MG63 (cell line): ENCODE measurements around the gene IL1B. TPM values are rescaled to one million over a fixed set of nuclear protein-coding genes. Genes with fewer than 3 reads are reported as not detected.
A peak's percentile ranks its signal among the peaks of the same experiment; 100 is the strongest.
"Not testable (repeated sequence)": the region's sequence is repeated elsewhere in the genome, so short reads cannot be mapped to it uniquely, and the experiment has no call there.

Source experiments
- DNase-seq: peaks from one replicate; pipeline ENCODE4 v3.0.0-alpha.2; 2020
- H3K27me3 ChIP-seq: fragments of 250-450 bp; sonication (Bioruptor Pico); 2 replicates; pipeline ENCODE4 v1.5.1; 2020; ENCODE audit warnings: mild to moderate bottlenecking, moderate library complexity
- H3K36me3 ChIP-seq: fragments of 250-450 bp; sonication (Bioruptor Pico); 2 replicates; pipeline ENCODE4 v1.5.1; 2020; ENCODE audit warnings: mild to moderate bottlenecking, moderate library complexity
- H3K4me3 ChIP-seq: fragments of 250-450 bp; sonication (Bioruptor Pico); 2 replicates; pipeline ENCODE4 v1.5.1; 2020; ENCODE audit warnings: mild to moderate bottlenecking, moderate library complexity
- H3K9me3 ChIP-seq: fragments of 250-450 bp; sonication (Bioruptor Pico); 2 replicates; pipeline ENCODE4 v1.5.1; 2020; ENCODE audit warnings: mild to moderate bottlenecking, moderate library complexity
- total RNA-seq: library from RNA; depleted of rRNA; stranded (reverse); fragments of >200 nt; shearing (Covaris generic); gene quantifications from 2 replicates; pipeline ENCODE4 v1.2.3, GENCODE V29; 2014; ENCODE audit warnings: low replicate concordance

IL1B gene
- total RNA-seq, 1 experiment from 2014 or later: 21.6 TPM

DNA sequence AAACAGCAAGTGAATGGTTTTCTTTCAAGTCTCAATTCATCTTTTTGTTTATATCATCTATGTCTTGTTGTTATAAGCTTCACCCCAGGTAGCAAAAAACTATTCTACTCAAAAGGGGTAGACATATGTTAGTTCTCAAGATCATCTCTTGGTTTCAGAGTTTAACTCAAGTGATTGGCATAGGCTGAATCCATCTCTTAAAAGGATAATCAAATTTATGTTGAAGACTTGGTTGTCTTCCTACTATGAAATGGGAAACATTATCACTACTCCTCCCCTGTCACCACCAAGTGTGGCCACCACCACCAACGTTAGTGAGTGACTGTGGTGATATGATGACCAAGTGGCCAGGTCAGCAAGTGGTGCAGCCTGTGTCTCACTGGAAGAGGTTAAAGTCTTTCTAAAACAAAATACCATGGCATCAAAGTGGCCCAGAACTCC, 1.5 kb downstream of the IL1B start:
- H3K27me3 ChIP-seq: no peaks in the 10 kb centered on the region
- peak overlapping the region; percentile 44 for H3K4me3 ChIP-seq
- H3K36me3 ChIP-seq: peaks cover 50% of the 10 kb centered on the region
- no peak for DNase-seq
- H3K9me3 ChIP-seq: no peaks in the 10 kb centered on the region

GRCh38 chr2:112834396-112835037, 2.1 kb downstream of the IL1B start:
- Histone ChIP-seq H3K36me3 (peaks cover 54% of the 10 kb centered on the region), H3K27me3 (no peaks in the 10 kb centered on the region), H3K9me3 (no peaks in the 10 kb centered on the region), H3K4me3 (peak overlapping the region; percentile 44)
- peak; percentile 48 for DNase-seq

GRCh38 chr2:112833976-112834375, 2.6 kb downstream of the IL1B start:
- peaks cover 54% of the 10 kb centered on the region for H3K36me3 ChIP-seq
- peak overlapping the region; percentile 4; the same call in 1 of the 2 replicates for H3K4me3 ChIP-seq
- H3K9me3 ChIP-seq: no peaks in the 10 kb centered on the region
- H3K27me3 ChIP-seq: no peaks in the 10 kb centered on the region
- DNase-seq: no peak

DNA sequence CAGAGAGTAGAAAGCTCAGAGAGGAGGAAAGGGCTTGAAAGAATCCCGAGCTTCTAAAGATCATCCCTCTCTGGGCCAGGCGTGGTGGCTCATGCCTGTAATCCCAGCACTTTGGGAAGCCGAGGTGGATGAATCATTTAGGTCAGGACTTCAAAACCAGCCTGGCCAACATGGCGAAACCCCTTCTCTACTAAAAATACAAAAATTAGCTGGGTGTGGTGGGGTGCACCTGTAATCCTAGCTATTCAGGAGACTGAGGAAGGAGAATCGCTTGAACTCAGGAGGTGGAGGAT, 3.0 kb downstream of the IL1B start:
- H3K27me3 ChIP-seq, H3K4me3 ChIP-seq, H3K9me3 ChIP-seq, DNase-seq: not testable (repeated sequence)
- H3K36me3 ChIP-seq: peaks cover 54% of the 10 kb centered on the region

GRCh38 chr2:112832841-112833638, 3.5 kb downstream of the IL1B start:
- DNase-seq: no peak
- Histone ChIP-seq H3K36me3 (peaks cover 54% of the 10 kb centered on the region), H3K9me3 (no peaks in the 10 kb centered on the region), H3K4me3 (no peak overlapping the region), H3K27me3 (no peaks in the 10 kb centered on the region)

GRCh38 chr2:112831946-112832840, 4.4 kb downstream of the IL1B start:
- DNase-seq: no peak
- H3K9me3 ChIP-seq: no peaks in the 10 kb centered on the region
- H3K36me3 ChIP-seq: peaks cover 54% of the 10 kb centered on the region
- H3K4me3 ChIP-seq: no peak overlapping the region
- no peaks in the 10 kb centered on the region for H3K27me3 ChIP-seq

- no peak for DNase-seq
- Histone ChIP-seq H3K9me3 (no peaks in the 10 kb centered on the region), H3K4me3 (no peak overlapping the region), H3K27me3 (no peaks in the 10 kb centered on the region), H3K36me3 (peaks cover 54% of the 10 kb centered on the region)
Observed at GRCh38 chr2:112831513-112831845, 5.1 kb downstream of the IL1B start.

DNA sequence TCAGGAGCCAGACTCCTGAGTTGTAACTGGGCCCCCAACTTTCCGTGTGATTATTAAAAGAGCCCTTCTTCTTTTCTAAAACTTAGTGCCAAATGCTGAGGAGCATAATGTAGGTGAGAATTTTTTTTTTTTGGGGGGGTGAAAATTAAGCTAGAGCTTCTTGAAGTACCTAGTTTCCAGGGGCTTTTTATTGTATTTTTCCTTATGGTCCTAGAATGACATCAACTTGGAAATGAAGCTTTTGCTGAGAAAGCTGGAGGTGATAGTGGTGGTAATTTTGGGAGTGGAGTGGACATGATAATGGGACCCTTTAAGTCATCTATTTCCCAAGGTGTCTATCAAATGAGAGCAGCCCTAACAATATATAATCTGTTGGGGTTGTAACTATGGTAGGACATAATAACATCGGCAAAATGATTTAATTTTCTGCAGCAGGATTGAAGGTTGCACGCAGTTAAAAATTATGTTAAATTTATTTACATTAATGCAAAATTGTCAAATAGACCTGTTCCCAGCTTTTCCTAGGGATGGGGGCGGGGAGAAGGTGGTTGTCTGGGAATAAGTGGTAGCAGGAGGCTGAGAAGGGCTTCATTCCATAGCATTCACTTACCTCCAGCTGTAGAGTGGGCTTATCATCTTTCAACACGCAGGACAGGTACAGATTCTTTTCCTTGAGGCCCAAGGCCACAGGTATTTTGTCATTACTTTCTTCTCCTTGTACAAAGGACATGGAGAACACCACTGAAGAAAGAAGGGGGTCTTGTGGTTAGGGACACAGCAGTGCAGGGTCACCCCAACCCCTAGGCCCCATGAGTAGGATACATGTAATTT, 5.7 kb downstream of the IL1B start:
- H3K27me3 ChIP-seq: no peaks in the 10 kb centered on the region
- peaks cover 54% of the 10 kb centered on the region for H3K36me3 ChIP-seq
- no peaks in the 10 kb centered on the region for H3K9me3 ChIP-seq
- H3K4me3 ChIP-seq: no peak overlapping the region
- no peak for DNase-seq

- Histone ChIP-seq H3K4me3 (no peak overlapping the region), H3K36me3 (peaks cover 49% of the 10 kb centered on the region), H3K27me3 (no peaks in the 10 kb centered on the region), H3K9me3 (no peaks in the 10 kb centered on the region)
- no peak for DNase-seq
Observed at GRCh38 chr2:112829961-112830681, 6.5 kb downstream of the IL1B start.

- Histone ChIP-seq H3K9me3 (no peaks in the 10 kb centered on the region), H3K4me3 (no peak overlapping the region), H3K27me3 (no peaks in the 10 kb centered on the region), H3K36me3 (peaks cover 45% of the 10 kb centered on the region)
- no peak for DNase-seq
Observed at GRCh38 chr2:112829101-112829960, 7.2 kb downstream of the IL1B start.

DNA sequence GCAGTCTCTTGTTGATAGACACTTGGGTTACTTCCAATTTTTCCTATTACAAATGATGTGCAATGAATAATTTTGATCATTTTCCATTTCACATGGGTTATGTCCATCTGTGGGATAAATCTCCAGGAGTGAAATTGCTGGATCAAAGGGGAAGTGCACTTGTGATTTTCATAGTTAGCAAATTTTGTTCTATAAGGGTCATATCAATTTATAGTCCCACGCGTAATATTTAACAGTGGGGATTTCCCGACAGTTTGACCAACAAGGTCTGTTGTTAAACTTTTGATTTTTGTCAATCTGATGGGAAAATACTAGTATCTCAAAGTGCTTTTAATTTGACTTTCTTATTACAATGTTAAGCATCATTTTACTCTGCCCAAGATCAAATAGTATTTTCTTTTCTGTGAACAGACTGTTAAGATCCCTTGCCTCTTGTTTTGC, 8.3 kb downstream of the IL1B start:
- Histone ChIP-seq H3K9me3 (no peaks in the 10 kb centered on the region), H3K27me3 (no peaks in the 10 kb centered on the region), H3K36me3 (peaks cover 34% of the 10 kb centered on the region), H3K4me3 (no peak overlapping the region)
- no peak for DNase-seq

GRCh38 chr2:112827604-112828185, 8.9 kb downstream of the IL1B start:
- Histone ChIP-seq H3K27me3 (no peaks in the 10 kb centered on the region), H3K36me3 (peaks cover 28% of the 10 kb centered on the region), H3K4me3 (no peak overlapping the region), H3K9me3 (no peaks in the 10 kb centered on the region)
- no peak for DNase-seq

DNA sequence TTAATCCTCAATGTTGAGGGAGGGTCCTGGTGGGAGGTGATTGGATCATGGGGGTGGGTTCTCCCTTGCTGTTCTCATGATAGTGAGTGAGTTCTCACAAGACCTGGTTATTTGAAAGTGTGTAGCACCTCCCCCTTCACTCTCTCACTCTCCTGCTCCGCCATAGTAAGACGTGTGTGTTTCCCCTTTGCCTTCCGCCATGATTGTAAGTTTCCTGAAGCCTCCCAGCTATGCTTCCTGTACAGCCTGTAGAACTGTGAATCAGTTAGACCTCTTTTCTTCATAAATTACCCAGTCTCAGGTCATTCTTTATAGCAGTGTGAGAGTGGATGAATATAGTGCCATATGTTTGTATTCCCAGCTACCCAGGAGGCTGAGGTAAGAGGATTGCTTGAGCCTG, 9.6 kb downstream of the IL1B start:
- no peak overlapping the region for H3K4me3 ChIP-seq
- H3K36me3 ChIP-seq: peaks cover 21% of the 10 kb centered on the region
- no peaks in the 10 kb centered on the region for H3K9me3 ChIP-seq
- DNase-seq: no peak
- no peaks in the 10 kb centered on the region for H3K27me3 ChIP-seq

DNA sequence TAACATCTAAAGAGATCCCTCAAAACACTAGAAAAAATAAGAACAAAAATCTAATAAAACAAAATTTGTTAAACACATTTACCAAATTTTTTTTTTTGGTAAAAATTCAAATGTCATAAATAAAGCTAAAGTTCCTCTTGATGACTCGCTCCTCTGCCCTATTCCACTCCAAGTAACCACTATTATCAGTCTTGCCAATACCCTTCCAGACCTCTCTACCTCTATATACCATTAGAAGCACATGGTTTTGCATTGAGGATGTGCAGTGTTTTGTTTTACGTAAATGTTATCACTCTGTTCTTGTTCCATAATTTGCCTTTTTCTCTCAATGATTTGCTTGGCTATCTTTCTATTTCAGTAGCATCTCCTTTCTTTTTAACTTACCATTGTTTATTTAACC, 10.9 kb downstream of the IL1B start:
- H3K4me3 ChIP-seq: no peak overlapping the region
- H3K9me3 ChIP-seq: no peaks in the 10 kb centered on the region
- H3K27me3 ChIP-seq: no peaks in the 10 kb centered on the region
- DNase-seq: no peak
- H3K36me3 ChIP-seq: peaks cover 9% of the 10 kb centered on the region

DNA sequence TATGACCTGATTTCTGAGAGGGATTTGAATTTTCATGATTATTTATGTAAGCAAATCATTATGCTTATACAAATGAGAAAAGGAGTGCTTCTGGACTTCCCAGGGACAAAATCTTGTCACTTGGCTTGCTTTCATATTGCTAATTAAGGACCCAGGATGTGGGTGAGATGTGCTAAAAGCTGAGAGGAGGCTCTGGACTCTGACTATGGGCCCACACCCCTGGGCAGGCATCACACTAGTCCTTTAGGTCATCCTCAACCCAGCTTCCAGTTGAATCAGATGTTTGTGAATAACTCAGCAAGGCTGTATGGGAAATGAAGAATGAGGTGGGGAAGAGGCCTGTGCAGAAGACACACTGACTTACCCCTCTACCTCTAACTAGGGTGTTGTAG, 11.9 kb downstream of the IL1B start:
- Histone ChIP-seq H3K36me3 (no peaks in the 10 kb centered on the region; the same call in none of the 2 replicates), H3K9me3 (no peaks in the 10 kb centered on the region), H3K27me3 (no peaks in the 10 kb centered on the region), H3K4me3 (no peak overlapping the region)
- peak; percentile 34 for DNase-seq
